Measurements from ENCODE around the gene CASS4. TPM values are rescaled to one million over a fixed set of nuclear protein-coding genes. Genes with fewer than 3 reads are reported as not detected.

The CASS4 gene
- total RNA-seq, 1 donor from 2014 or later: 3.1 TPM

- DNase-seq: no peak
- Mint-ChIP-seq H3K27me3 (no peaks in the 10 kb centered on the region), H3K27ac (peak overlapping the region; percentile 71), H3K36me3 (ENCODE audit: low read depth) (peaks cover 29% of the 10 kb centered on the region), H3K4me3 (peak overlapping the region; percentile 49), H3K9me3 (peaks cover 3% of the 10 kb centered on the region), H3K4me1 (peaks cover 48% of the 10 kb centered on the region)
- intact Hi-C loops (cut with micrococcal nuclease): no loop called here
These were observed 10.2 kb downstream of the CASS4 start for GRCh38 chr20:56422076-56422823.

- DNase-seq: no peak
- Mint-ChIP-seq H3K4me1 (peaks cover 49% of the 10 kb centered on the region), H3K27ac (peak overlapping the region; percentile 71), H3K9me3 (peaks cover 3% of the 10 kb centered on the region), H3K27me3 (no peaks in the 10 kb centered on the region), H3K4me3 (peak overlapping the region; percentile 49), H3K36me3 (ENCODE audit: low read depth) (peaks cover 26% of the 10 kb centered on the region)
- intact Hi-C loops (cut with micrococcal nuclease): no loop called here
These were observed 10.7 kb downstream of the CASS4 start for GRCh38 chr20:56422824-56423189.

GRCh38 chr20:56423211-56423610 is 11.2 kb downstream of the CASS4 start:
- Mint-ChIP-seq H3K9me3 (peaks cover 3% of the 10 kb centered on the region), H3K4me3 (no peak overlapping the region), H3K27ac (no peak overlapping the region), H3K4me1 (peaks cover 49% of the 10 kb centered on the region), H3K36me3 (ENCODE audit: low read depth) (peaks cover 24% of the 10 kb centered on the region), H3K27me3 (no peaks in the 10 kb centered on the region)
- no peak for DNase-seq
- intact Hi-C loops (cut with micrococcal nuclease): no loop called here

GRCh38 chr20:56423886-56424285 is 11.8 kb downstream of the CASS4 start:
- Mint-ChIP-seq H3K36me3 (ENCODE audit: low read depth) (peaks cover 22% of the 10 kb centered on the region), H3K4me1 (peaks cover 51% of the 10 kb centered on the region)

GRCh38 chr20:56424931-56425330 is 12.9 kb downstream of the CASS4 start:
- no peak for DNase-seq
- H3K27ac Mint-ChIP-seq: no peak overlapping the region
- H3K9me3 Mint-ChIP-seq: peaks cover 11% of the 10 kb centered on the region
- peaks cover 27% of the 10 kb centered on the region for H3K36me3 Mint-ChIP-seq (ENCODE audit: low read depth)
- peaks cover 57% of the 10 kb centered on the region for H3K4me1 Mint-ChIP-seq
- no peak overlapping the region for H3K4me3 Mint-ChIP-seq
- no peaks in the 10 kb centered on the region for H3K27me3 Mint-ChIP-seq
- intact Hi-C loops (cut with micrococcal nuclease): no loop called here

More at GRCh38 chr20:56423886-56424285, 11.8 kb downstream of the CASS4 start:
- no peak overlapping the region for H3K27ac Mint-ChIP-seq
- no peak overlapping the region for H3K4me3 Mint-ChIP-seq
- H3K27me3 Mint-ChIP-seq: no peaks in the 10 kb centered on the region
- peaks cover 3% of the 10 kb centered on the region for H3K9me3 Mint-ChIP-seq
- no peak for DNase-seq
- intact Hi-C loops (cut with micrococcal nuclease): no loop called here

GRCh38 chr20:56426026-56426425 is 14.0 kb downstream of the CASS4 start:
- peaks cover 11% of the 10 kb centered on the region for H3K9me3 Mint-ChIP-seq
- intact Hi-C loops (cut with micrococcal nuclease): no loop called here
- no peak for DNase-seq
- peaks cover 61% of the 10 kb centered on the region for H3K4me1 Mint-ChIP-seq
- no peaks in the 10 kb centered on the region for H3K27me3 Mint-ChIP-seq
- no peak overlapping the region for H3K27ac Mint-ChIP-seq
- no peak overlapping the region for H3K4me3 Mint-ChIP-seq
- H3K36me3 Mint-ChIP-seq (ENCODE audit: low read depth): peaks cover 24% of the 10 kb centered on the region

GRCh38 chr20:56426926-56427325 is 14.9 kb downstream of the CASS4 start:
- no peak overlapping the region for H3K27ac Mint-ChIP-seq
- peaks cover 11% of the 10 kb centered on the region for H3K9me3 Mint-ChIP-seq
- intact Hi-C loops (cut with micrococcal nuclease): no loop called here
- H3K36me3 Mint-ChIP-seq (ENCODE audit: low read depth): peaks cover 20% of the 10 kb centered on the region
- H3K4me1 Mint-ChIP-seq: peaks cover 55% of the 10 kb centered on the region
- H3K27me3 Mint-ChIP-seq: no peaks in the 10 kb centered on the region
- no peak overlapping the region for H3K4me3 Mint-ChIP-seq
- no peak for DNase-seq

GRCh38 chr20:56427797-56428196 is 15.7 kb downstream of the CASS4 start:
- intact Hi-C loops (cut with micrococcal nuclease): no loop called here
- peaks cover 9% of the 10 kb centered on the region for H3K9me3 Mint-ChIP-seq
- H3K27ac Mint-ChIP-seq: peak overlapping the region; percentile 67
- DNase-seq: no peak
- no peak overlapping the region for H3K4me3 Mint-ChIP-seq
- peaks cover 46% of the 10 kb centered on the region for H3K4me1 Mint-ChIP-seq
- peaks cover 16% of the 10 kb centered on the region for H3K36me3 Mint-ChIP-seq (ENCODE audit: low read depth)
- no peaks in the 10 kb centered on the region for H3K27me3 Mint-ChIP-seq

GRCh38 chr20:56428410-56428809 is 16.4 kb downstream of the CASS4 start:
- peaks cover 13% of the 10 kb centered on the region for H3K36me3 Mint-ChIP-seq (ENCODE audit: low read depth)
- no peak overlapping the region for H3K4me3 Mint-ChIP-seq
- DNase-seq: no peak
- no peak overlapping the region for H3K27ac Mint-ChIP-seq
- H3K27me3 Mint-ChIP-seq: no peaks in the 10 kb centered on the region
- intact Hi-C loops (cut with micrococcal nuclease): no loop called here
- peaks cover 47% of the 10 kb centered on the region for H3K4me1 Mint-ChIP-seq
- peaks cover 15% of the 10 kb centered on the region for H3K9me3 Mint-ChIP-seq

GRCh38 chr20:56428881-56429280 is 16.8 kb downstream of the CASS4 start:
- no peak for DNase-seq
- Mint-ChIP-seq H3K36me3 (ENCODE audit: low read depth) (peaks cover 13% of the 10 kb centered on the region), H3K4me3 (peak overlapping the region; percentile 60), H3K27me3 (no peaks in the 10 kb centered on the region), H3K4me1 (peaks cover 51% of the 10 kb centered on the region), H3K9me3 (peaks cover 15% of the 10 kb centered on the region), H3K27ac (peak overlapping the region; percentile 84)
- intact Hi-C loops (cut with micrococcal nuclease): no loop called here

GRCh38 chr20:56429502-56429901 is 17.4 kb downstream of the CASS4 start:
- Mint-ChIP-seq H3K27me3 (no peaks in the 10 kb centered on the region), H3K9me3 (peaks cover 15% of the 10 kb centered on the region), H3K4me3 (peak overlapping the region; percentile 60), H3K27ac (peak overlapping the region; percentile 84), H3K4me1 (peaks cover 53% of the 10 kb centered on the region), H3K36me3 (ENCODE audit: low read depth) (peaks cover 16% of the 10 kb centered on the region)
- intact Hi-C loops (cut with micrococcal nuclease): no loop called here
- DNase-seq: no peak

GRCh38 chr20:56429941-56430340 is 17.9 kb downstream of the CASS4 start:
- peaks cover 53% of the 10 kb centered on the region for H3K4me1 Mint-ChIP-seq
- peaks cover 15% of the 10 kb centered on the region for H3K9me3 Mint-ChIP-seq
- intact Hi-C loops (cut with micrococcal nuclease): no loop called here
- H3K27ac Mint-ChIP-seq: peak overlapping the region; percentile 84
- no peak for DNase-seq
- peaks cover 16% of the 10 kb centered on the region for H3K36me3 Mint-ChIP-seq (ENCODE audit: low read depth)
- no peaks in the 10 kb centered on the region for H3K27me3 Mint-ChIP-seq
- peak overlapping the region; percentile 60 for H3K4me3 Mint-ChIP-seq

GRCh38 chr20:56430461-56430860 is 18.4 kb downstream of the CASS4 start:
- DNase-seq: no peak
- H3K9me3 Mint-ChIP-seq: peaks cover 15% of the 10 kb centered on the region
- peaks cover 16% of the 10 kb centered on the region for H3K36me3 Mint-ChIP-seq (ENCODE audit: low read depth)
- H3K4me3 Mint-ChIP-seq: peak overlapping the region; percentile 60
- H3K27ac Mint-ChIP-seq: no peak overlapping the region
- peaks cover 51% of the 10 kb centered on the region for H3K4me1 Mint-ChIP-seq
- intact Hi-C loops (cut with micrococcal nuclease): no loop called here
- no peaks in the 10 kb centered on the region for H3K27me3 Mint-ChIP-seq

- DNase-seq: no peak
- H3K4me1 Mint-ChIP-seq: peaks cover 51% of the 10 kb centered on the region
- H3K9me3 Mint-ChIP-seq: peaks cover 15% of the 10 kb centered on the region
- intact Hi-C loops (cut with micrococcal nuclease): no loop called here
- no peak overlapping the region for H3K27ac Mint-ChIP-seq
- H3K4me3 Mint-ChIP-seq: no peak overlapping the region
- no peaks in the 10 kb centered on the region for H3K27me3 Mint-ChIP-seq
- peaks cover 14% of the 10 kb centered on the region for H3K36me3 Mint-ChIP-seq (ENCODE audit: low read depth)
These were observed 18.9 kb downstream of the CASS4 start for GRCh38 chr20:56430957-56431356.

GRCh38 chr20:56431471-56431870 is 19.4 kb downstream of the CASS4 start:
- peaks cover 15% of the 10 kb centered on the region for H3K9me3 Mint-ChIP-seq
- intact Hi-C loops (cut with micrococcal nuclease): no loop called here
- peaks cover 14% of the 10 kb centered on the region for H3K36me3 Mint-ChIP-seq (ENCODE audit: low read depth)
- no peak overlapping the region for H3K4me3 Mint-ChIP-seq
- no peak overlapping the region for H3K27ac Mint-ChIP-seq
- H3K27me3 Mint-ChIP-seq: no peaks in the 10 kb centered on the region
- DNase-seq: no peak
- H3K4me1 Mint-ChIP-seq: peaks cover 51% of the 10 kb centered on the region

All from activated CD4-positive, alpha-beta T cell treated with anti-CD3 and anti-CD28 coated beads, Interleukin-2, amount 10 ng/mL, durations not matched to agents 24 days and 14 days (primary cell).